WTC11 (cell line): Measurements from ENCODE around the gene KANK4. TPM values are rescaled to one million over a fixed set of nuclear protein-coding genes. Genes with fewer than 3 reads are reported as not detected.

ENCODE experiments used
- CBFB ChIP-seq: sonication (generic); formaldehyde crosslinking; IDR thresholded peaks from 2 replicates; pipeline ENCODE4 v1.8.1; 2022; ENCODE audit warnings: mild to moderate bottlenecking, low read depth, missing genetic modification reagents
- CREB1 ChIP-seq: sonication (generic); formaldehyde crosslinking; IDR thresholded peaks from 2 replicates; pipeline ENCODE4 v1.8.0; 2023; ENCODE audit warnings: mild to moderate bottlenecking, missing genetic modification reagents
- E2F1 ChIP-seq: sonication (generic); formaldehyde crosslinking; IDR thresholded peaks from 2 replicates; pipeline ENCODE4 v1.8.0; 2022; ENCODE audit warnings: mild to moderate bottlenecking, missing genetic modification reagents
- ELF4 ChIP-seq: sonication (generic); formaldehyde crosslinking; IDR thresholded peaks from 2 replicates; pipeline ENCODE4 v1.8.1; 2022; ENCODE audit warnings: low read depth, mild to moderate bottlenecking, moderate library complexity, missing genetic modification reagents
- ERG ChIP-seq: fragments of 250-450 bp; sonication (Bioruptor Pico); IDR thresholded peaks from 2 replicates; pipeline ENCODE4 v1.8.0; 2021; ENCODE audit warnings: mild to moderate bottlenecking
- ESRRA ChIP-seq: sonication (generic); formaldehyde crosslinking; IDR thresholded peaks from 2 replicates; pipeline ENCODE4 v1.8.1; 2022; ENCODE audit warnings: mild to moderate bottlenecking, missing genetic modification reagents, borderline replicate concordance
- ETV6 ChIP-seq: sonication (generic); formaldehyde crosslinking; IDR thresholded peaks from 2 replicates; pipeline ENCODE4 v1.8.1; 2022; ENCODE audit warnings: mild to moderate bottlenecking, missing genetic modification reagents
- FOXK1 ChIP-seq: sonication (generic); formaldehyde crosslinking; IDR thresholded peaks from 2 replicates; pipeline ENCODE4 v1.8.0; 2022; ENCODE audit warnings: mild to moderate bottlenecking, moderate library complexity, missing genetic modification reagents
- FOXP4 ChIP-seq: sonication (generic); formaldehyde crosslinking; IDR thresholded peaks from 2 replicates; pipeline ENCODE4 v1.8.0; 2022; ENCODE audit warnings: mild to moderate bottlenecking, missing genetic modification reagents
- HMGA2 ChIP-seq: fragments of 250-450 bp; sonication (Bioruptor Pico); IDR thresholded peaks from 2 replicates; pipeline ENCODE4 v1.4.0; 2021; ENCODE audit warnings: mild to moderate bottlenecking, moderate library complexity
- IRF1 ChIP-seq: sonication (generic); formaldehyde crosslinking; IDR thresholded peaks from 2 replicates; pipeline ENCODE4 v1.8.0; 2023; ENCODE audit warnings: missing genetic modification reagents
- JAZF1 ChIP-seq: fragments of 250-450 bp; sonication (Bioruptor Pico); IDR thresholded peaks from 2 replicates; pipeline ENCODE4 v1.9.0; 2021; ENCODE audit warnings: moderate library complexity, mild to moderate bottlenecking, inconsistent platforms
- JUN ChIP-seq: sonication (generic); formaldehyde crosslinking; IDR thresholded peaks from 2 replicates; pipeline ENCODE4 v1.8.0; 2023; ENCODE audit warnings: mild to moderate bottlenecking, missing genetic modification reagents
- NFATC4 ChIP-seq: fragments of 250-450 bp; sonication (Bioruptor Pico); IDR thresholded peaks from 2 replicates; pipeline ENCODE4 v1.9.0; 2021; ENCODE audit warnings: mild to moderate bottlenecking
- NR1H2 ChIP-seq: sonication (generic); formaldehyde crosslinking; IDR thresholded peaks from 2 replicates; pipeline ENCODE4 v1.9.0; 2021; ENCODE audit warnings: mild to moderate bottlenecking, moderate library complexity, missing genetic modification reagents
- OVOL2 ChIP-seq: fragments of 250-450 bp; sonication (Bioruptor Pico); IDR thresholded peaks from 2 replicates; pipeline ENCODE4 v1.9.0; 2021; ENCODE audit warnings: mild to moderate bottlenecking, borderline replicate concordance
- SOX15 ChIP-seq: fragments of 250-450 bp; sonication (Bioruptor Pico); IDR thresholded peaks from 2 replicates; pipeline ENCODE4 v1.9.0; 2021; ENCODE audit warnings: mild to moderate bottlenecking
- TCF7 ChIP-seq: sonication (generic); formaldehyde crosslinking; IDR thresholded peaks from 2 replicates; pipeline ENCODE4 v1.8.0; 2022; ENCODE audit warnings: mild to moderate bottlenecking, low read depth, missing genetic modification reagents, moderate library complexity
- ZNF121 ChIP-seq: sonication (generic); formaldehyde crosslinking; IDR thresholded peaks from 2 replicates; pipeline ENCODE4 v1.8.0; 2023; ENCODE audit warnings: missing genetic modification reagents
- ZNF232 ChIP-seq: sonication (generic); formaldehyde crosslinking; IDR thresholded peaks from 2 replicates; pipeline ENCODE4 v1.8.0; 2022; ENCODE audit warnings: mild to moderate bottlenecking, missing genetic modification reagents
- ZNF263 ChIP-seq: sonication (generic); formaldehyde crosslinking; IDR thresholded peaks from 2 replicates; pipeline ENCODE4 v1.8.1; 2022; ENCODE audit warnings: low read depth, mild to moderate bottlenecking, moderate library complexity, missing genetic modification reagents
- ZNF317 ChIP-seq: sonication (generic); formaldehyde crosslinking; IDR thresholded peaks from 2 replicates; pipeline ENCODE4 v1.8.1; 2023; ENCODE audit warnings: low read depth, mild to moderate bottlenecking, moderate library complexity, missing genetic modification reagents, borderline replicate concordance
- ZNF423 ChIP-seq: fragments of 250-450 bp; sonication (Bioruptor Pico); IDR thresholded peaks from 2 replicates; pipeline ENCODE4 v2.1.2; 2022; ENCODE audit warnings: mild to moderate bottlenecking, moderate library complexity
- ZNF671 ChIP-seq: fragments of 250-450 bp; sonication (Bioruptor Pico); IDR thresholded peaks from 2 replicates; pipeline ENCODE4 v1.8.0; 2021; ENCODE audit warnings: mild to moderate bottlenecking
- total RNA-seq: library from RNA; stranded (reverse); gene quantifications from 3 replicates; pipeline ENCODE4 v1.2.3, GENCODE V29; 2021
- TF ChIP-seq, protein P1 (sequence below): sonication (generic); formaldehyde crosslinking; IDR thresholded peaks from 2 replicates; pipeline ENCODE4 v1.8.0; 2023; ENCODE audit warnings: missing genetic modification reagents, mild to moderate bottlenecking, borderline replicate concordance
- TF ChIP-seq, protein P2 (sequence below): sonication (generic); formaldehyde crosslinking; IDR thresholded peaks from 2 replicates; pipeline ENCODE4 v1.8.1; 2023; ENCODE audit warnings: mild to moderate bottlenecking, missing genetic modification reagents
- TF ChIP-seq, protein P3 (sequence below): sonication (generic); formaldehyde crosslinking; IDR thresholded peaks from 2 replicates; pipeline ENCODE4 v1.8.1; 2022; ENCODE audit warnings: mild to moderate bottlenecking, moderate library complexity, missing genetic modification reagents
- TF ChIP-seq, protein P4 (sequence below): sonication (generic); formaldehyde crosslinking; IDR thresholded peaks from 2 replicates; pipeline ENCODE4 v1.8.1; 2022; ENCODE audit warnings: missing genetic modification reagents, borderline replicate concordance

KANK4 gene
- total RNA-seq, 1 experiment from 2014 or later: 0.35 TPM

- TF ChIP-seq, protein P1, sequence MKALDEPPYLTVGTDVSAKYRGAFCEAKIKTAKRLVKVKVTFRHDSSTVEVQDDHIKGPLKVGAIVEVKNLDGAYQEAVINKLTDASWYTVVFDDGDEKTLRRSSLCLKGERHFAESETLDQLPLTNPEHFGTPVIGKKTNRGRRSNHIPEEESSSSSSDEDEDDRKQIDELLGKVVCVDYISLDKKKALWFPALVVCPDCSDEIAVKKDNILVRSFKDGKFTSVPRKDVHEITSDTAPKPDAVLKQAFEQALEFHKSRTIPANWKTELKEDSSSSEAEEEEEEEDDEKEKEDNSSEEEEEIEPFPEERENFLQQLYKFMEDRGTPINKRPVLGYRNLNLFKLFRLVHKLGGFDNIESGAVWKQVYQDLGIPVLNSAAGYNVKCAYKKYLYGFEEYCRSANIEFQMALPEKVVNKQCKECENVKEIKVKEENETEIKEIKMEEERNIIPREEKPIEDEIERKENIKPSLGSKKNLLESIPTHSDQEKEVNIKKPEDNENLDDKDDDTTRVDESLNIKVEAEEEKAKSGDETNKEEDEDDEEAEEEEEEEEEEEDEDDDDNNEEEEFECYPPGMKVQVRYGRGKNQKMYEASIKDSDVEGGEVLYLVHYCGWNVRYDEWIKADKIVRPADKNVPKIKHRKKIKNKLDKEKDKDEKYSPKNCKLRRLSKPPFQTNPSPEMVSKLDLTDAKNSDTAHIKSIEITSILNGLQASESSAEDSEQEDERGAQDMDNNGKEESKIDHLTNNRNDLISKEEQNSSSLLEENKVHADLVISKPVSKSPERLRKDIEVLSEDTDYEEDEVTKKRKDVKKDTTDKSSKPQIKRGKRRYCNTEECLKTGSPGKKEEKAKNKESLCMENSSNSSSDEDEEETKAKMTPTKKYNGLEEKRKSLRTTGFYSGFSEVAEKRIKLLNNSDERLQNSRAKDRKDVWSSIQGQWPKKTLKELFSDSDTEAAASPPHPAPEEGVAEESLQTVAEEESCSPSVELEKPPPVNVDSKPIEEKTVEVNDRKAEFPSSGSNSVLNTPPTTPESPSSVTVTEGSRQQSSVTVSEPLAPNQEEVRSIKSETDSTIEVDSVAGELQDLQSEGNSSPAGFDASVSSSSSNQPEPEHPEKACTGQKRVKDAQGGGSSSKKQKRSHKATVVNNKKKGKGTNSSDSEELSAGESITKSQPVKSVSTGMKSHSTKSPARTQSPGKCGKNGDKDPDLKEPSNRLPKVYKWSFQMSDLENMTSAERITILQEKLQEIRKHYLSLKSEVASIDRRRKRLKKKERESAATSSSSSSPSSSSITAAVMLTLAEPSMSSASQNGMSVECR: no peak; the same call in 1 of the 2 replicates
- TF ChIP-seq TCF7 (CRISPR knock-in tag) (no peak), IRF1 (CRISPR knock-in tag) (no peak), ZNF317 (CRISPR knock-in tag) (no peak), ELF4 (no peak), ZNF423 (CRISPR knock-in tag) (no peak), HMGA2 (CRISPR knock-in tag) (no peak), ERG (peak; percentile 81; the same call in 1 of the 2 replicates), ZNF263 (no peak), ESRRA (CRISPR knock-in tag) (no peak), NR1H2 (CRISPR knock-in tag) (no peak), FOXK1 (CRISPR knock-in tag) (no peak), E2F1 (no peak), ETV6 (no peak), FOXP4 (CRISPR knock-in tag) (no peak), SOX15 (CRISPR knock-in tag) (no peak), JUN (no peak), JAZF1 (CRISPR knock-in tag) (no peak), OVOL2 (no peak), CREB1 (CRISPR knock-in tag) (no peak), ZNF232 (CRISPR knock-in tag) (no peak), NFATC4 (CRISPR knock-in tag) (peak; percentile 93), ZNF121 (CRISPR knock-in tag) (no peak), ZNF671 (CRISPR knock-in tag) (peak; percentile 94; the same call in 1 of the 2 replicates), CBFB (CRISPR knock-in tag) (no peak)
- TF ChIP-seq, protein P2, sequence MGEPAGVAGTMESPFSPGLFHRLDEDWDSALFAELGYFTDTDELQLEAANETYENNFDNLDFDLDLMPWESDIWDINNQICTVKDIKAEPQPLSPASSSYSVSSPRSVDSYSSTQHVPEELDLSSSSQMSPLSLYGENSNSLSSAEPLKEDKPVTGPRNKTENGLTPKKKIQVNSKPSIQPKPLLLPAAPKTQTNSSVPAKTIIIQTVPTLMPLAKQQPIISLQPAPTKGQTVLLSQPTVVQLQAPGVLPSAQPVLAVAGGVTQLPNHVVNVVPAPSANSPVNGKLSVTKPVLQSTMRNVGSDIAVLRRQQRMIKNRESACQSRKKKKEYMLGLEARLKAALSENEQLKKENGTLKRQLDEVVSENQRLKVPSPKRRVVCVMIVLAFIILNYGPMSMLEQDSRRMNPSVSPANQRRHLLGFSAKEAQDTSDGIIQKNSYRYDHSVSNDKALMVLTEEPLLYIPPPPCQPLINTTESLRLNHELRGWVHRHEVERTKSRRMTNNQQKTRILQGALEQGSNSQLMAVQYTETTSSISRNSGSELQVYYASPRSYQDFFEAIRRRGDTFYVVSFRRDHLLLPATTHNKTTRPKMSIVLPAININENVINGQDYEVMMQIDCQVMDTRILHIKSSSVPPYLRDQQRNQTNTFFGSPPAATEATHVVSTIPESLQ: no peak
- TF ChIP-seq, protein P3, sequence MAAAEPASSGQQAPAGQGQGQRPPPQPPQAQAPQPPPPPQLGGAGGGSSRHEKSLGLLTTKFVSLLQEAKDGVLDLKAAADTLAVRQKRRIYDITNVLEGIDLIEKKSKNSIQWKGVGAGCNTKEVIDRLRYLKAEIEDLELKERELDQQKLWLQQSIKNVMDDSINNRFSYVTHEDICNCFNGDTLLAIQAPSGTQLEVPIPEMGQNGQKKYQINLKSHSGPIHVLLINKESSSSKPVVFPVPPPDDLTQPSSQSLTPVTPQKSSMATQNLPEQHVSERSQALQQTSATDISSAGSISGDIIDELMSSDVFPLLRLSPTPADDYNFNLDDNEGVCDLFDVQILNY (CRISPR knock-in tag): no peak
- TF ChIP-seq, protein P4, sequence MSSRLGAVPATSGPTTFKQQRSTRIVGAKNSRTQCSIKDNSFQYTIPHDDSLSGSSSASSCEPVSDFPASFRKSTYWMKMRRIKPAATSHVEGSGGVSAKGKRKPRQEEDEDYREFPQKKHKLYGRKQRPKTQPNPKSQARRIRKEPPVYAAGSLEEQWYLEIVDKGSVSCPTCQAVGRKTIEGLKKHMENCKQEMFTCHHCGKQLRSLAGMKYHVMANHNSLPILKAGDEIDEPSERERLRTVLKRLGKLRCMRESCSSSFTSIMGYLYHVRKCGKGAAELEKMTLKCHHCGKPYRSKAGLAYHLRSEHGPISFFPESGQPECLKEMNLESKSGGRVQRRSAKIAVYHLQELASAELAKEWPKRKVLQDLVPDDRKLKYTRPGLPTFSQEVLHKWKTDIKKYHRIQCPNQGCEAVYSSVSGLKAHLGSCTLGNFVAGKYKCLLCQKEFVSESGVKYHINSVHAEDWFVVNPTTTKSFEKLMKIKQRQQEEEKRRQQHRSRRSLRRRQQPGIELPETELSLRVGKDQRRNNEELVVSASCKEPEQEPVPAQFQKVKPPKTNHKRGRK (CRISPR knock-in tag): no peak
Measured at GRCh38 chr1:62212411-62212810, 106.8 kb downstream of the KANK4 start (continued).
